GM12864 (cell line): ENCODE data around the gene SUCLG1.

Source experiments
- DNase-seq: peaks from one replicate; pipeline ENCODE4 v3.0.0-alpha.2; 2011; ENCODE audit warnings: low read depth
- H3K4me3 ChIP-seq: 2 replicates; pipeline ENCODE4 v1.5.1; 2011; ENCODE audit warnings: mild to moderate bottlenecking, low read depth, low read length, control low read depth
- TF ChIP-seq, protein P1 (sequence below): IDR thresholded peaks from 2 replicates; pipeline ENCODE4 v1.5.1; 2011; ENCODE audit warnings: low read depth, mild to moderate bottlenecking, moderate library complexity, low read length, control low read depth, inconsistent platforms; ENCODE audit errors: missing control alignments

SUCLG1 gene

GRCh38 chr2:84454581-84454980 lies 4.5 kb downstream of the SUCLG1 start:
- DNase-seq: no peak
- TF ChIP-seq, protein P1, sequence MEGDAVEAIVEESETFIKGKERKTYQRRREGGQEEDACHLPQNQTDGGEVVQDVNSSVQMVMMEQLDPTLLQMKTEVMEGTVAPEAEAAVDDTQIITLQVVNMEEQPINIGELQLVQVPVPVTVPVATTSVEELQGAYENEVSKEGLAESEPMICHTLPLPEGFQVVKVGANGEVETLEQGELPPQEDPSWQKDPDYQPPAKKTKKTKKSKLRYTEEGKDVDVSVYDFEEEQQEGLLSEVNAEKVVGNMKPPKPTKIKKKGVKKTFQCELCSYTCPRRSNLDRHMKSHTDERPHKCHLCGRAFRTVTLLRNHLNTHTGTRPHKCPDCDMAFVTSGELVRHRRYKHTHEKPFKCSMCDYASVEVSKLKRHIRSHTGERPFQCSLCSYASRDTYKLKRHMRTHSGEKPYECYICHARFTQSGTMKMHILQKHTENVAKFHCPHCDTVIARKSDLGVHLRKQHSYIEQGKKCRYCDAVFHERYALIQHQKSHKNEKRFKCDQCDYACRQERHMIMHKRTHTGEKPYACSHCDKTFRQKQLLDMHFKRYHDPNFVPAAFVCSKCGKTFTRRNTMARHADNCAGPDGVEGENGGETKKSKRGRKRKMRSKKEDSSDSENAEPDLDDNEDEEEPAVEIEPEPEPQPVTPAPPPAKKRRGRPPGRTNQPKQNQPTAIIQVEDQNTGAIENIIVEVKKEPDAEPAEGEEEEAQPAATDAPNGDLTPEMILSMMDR: no peak
- no peak overlapping the region for H3K4me3 ChIP-seq

- TF ChIP-seq, protein P1: no peak
- DNase-seq: no peak
Observed at GRCh38 chr2:84452624-84453023, 6.5 kb downstream of the SUCLG1 start.

GRCh38 chr2:84451579-84451978 lies 7.5 kb downstream of the SUCLG1 start:
- no peak for DNase-seq
- H3K4me3 ChIP-seq: no peak overlapping the region
- TF ChIP-seq, protein P1: no peak

More at GRCh38 chr2:84452624-84453023, 6.5 kb downstream of the SUCLG1 start:
- H3K4me3 ChIP-seq: no peak overlapping the region

- TF ChIP-seq, protein P1: no peak
- no peak overlapping the region for H3K4me3 ChIP-seq
- no peak for DNase-seq
Observed at GRCh38 chr2:84450288-84451227, 8.5 kb downstream of the SUCLG1 start.

DNA sequence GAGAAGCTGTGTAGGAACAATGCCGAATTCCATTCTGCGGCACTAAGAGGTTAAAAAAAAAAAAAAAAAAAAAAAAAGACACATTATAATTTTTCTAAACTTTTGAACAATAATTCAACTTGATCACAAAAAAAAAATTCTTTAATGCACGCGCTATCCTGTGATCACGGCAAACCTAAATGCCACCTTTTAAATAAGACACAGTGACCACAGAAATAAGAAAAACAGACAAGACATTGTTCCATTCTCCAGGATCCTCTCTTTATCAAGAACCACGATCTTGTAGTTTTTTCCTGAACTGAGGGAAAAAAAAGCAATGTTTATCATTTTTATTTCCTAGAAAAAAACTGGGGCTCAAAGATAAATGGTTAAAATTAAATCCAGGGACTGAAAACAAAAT lies 9.4 kb downstream of the SUCLG1 start:
- no peak for DNase-seq
- no peak overlapping the region for H3K4me3 ChIP-seq
- TF ChIP-seq, protein P1: no peak

DNA sequence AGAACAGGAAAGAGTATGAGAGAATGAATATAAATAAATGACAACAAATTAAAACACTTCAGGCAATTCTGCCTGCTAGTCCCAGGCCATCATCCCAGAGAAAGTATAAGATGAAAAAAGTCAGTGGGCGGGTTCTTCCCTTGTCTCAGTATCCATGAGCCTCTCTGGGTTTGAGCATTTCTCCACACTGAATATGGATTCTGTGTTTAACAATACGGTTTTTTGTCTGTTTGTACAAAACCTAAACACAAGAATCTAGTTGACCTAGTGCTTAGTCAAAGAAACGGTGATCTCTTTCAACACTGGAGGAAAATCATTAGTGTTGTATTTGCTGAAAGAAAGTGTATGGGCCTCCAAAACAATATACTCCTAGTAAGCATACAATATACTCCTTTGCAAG lies 10.0 kb downstream of the SUCLG1 start:
- TF ChIP-seq, protein P1: no peak
- no peak for DNase-seq
- no peak overlapping the region for H3K4me3 ChIP-seq

DNA sequence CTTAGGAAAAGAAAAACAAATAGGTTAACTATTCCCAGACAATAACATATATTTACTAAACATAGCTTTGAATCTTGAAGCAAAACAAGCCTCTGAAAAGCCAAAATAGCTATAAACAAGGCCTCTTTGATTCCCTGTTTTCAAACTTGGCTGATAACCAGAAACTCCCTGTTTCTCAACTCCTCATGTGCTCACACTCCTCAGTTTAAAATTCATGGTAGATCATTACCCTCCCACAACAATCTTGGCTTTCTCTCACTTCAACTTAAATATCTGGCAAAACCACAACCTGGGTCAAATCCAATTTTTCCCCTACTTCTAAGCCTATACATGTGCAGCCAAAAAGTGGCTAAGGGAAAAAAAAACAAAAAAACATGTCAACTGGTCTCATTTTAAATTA lies 15.6 kb downstream of the SUCLG1 start:
- no peak overlapping the region for H3K4me3 ChIP-seq
- no peak for DNase-seq
- TF ChIP-seq, protein P1: no peak
